OCI-LY3 (cell line): Measurements from ENCODE around the gene HAUS7.
A peak's percentile ranks its signal among the peaks of the same experiment; 100 is the strongest.

ENCODE experiments used
- H2AFZ ChIP-seq: fragments of 200-600, 300-600 bp; shearing (Covaris generic); 2 replicates; pipeline ENCODE4 v1.6.0; 2014; ENCODE audit warnings: antibody characterized with exemption, low read depth, low read length
- H3K27ac ChIP-seq: fragments of 200-600, 300-600 bp; sonication (generic); 2 replicates; pipeline ENCODE4 v1.5.1; 2014; ENCODE audit warnings: mild to moderate bottlenecking, low read length, moderate library complexity, mixed read lengths
- H3K27me3 ChIP-seq: fragments of 200-600, 300-600 bp; sonication (generic); 2 replicates; pipeline ENCODE4 v1.6.1; 2014; ENCODE audit warnings: low read depth, low read length, mixed read lengths
- H3K36me3 ChIP-seq: fragments of 200-600, 300-600 bp; sonication (generic); replicated peaks from 2 replicates; pipeline ENCODE3; 2014; ENCODE audit warnings: low read depth, low read length, mixed read lengths
- H3K4me1 ChIP-seq: fragments of 300-600, 200-600 bp; sonication (generic); 2 replicates; pipeline ENCODE4 v1.6.1; 2014; ENCODE audit warnings: low read length, mixed read lengths
- H3K4me2 ChIP-seq: fragments of 200-600, 300-600 bp; sonication (generic); 2 replicates; pipeline ENCODE4 v1.6.1; 2014; ENCODE audit warnings: low read length, mixed read lengths
- H3K4me3 ChIP-seq: fragments of 300-600, 200-600 bp; sonication (generic); 2 replicates; pipeline ENCODE4 v1.5.1; 2014; ENCODE audit warnings: antibody characterized with exemption, mild to moderate bottlenecking, low read length, moderate library complexity
- H3K79me2 ChIP-seq: fragments of 300-600, 200-600 bp; shearing (Covaris generic); 2 replicates; pipeline ENCODE4 v1.6.1; 2014; ENCODE audit warnings: mild to moderate bottlenecking, low read length, mixed read lengths
- H3K9ac ChIP-seq: fragments of 300-600, 200-600 bp; shearing (Covaris generic); 2 replicates; pipeline ENCODE4 v1.6.0; 2014; ENCODE audit warnings: mild to moderate bottlenecking, low read length, moderate library complexity
- H3K9me3 ChIP-seq: fragments of 200-600, 300-600 bp; shearing (Covaris generic); 2 replicates; pipeline ENCODE4 v1.6.1; 2014; ENCODE audit warnings: low read length, mixed read lengths; ENCODE audit not compliant: insufficient read depth
- H4K20me1 ChIP-seq: fragments of 200-600, 300-600 bp; sonication (generic); 2 replicates; pipeline ENCODE4 v1.6.1; 2016; ENCODE audit warnings: low read length, mixed read lengths; ENCODE audit not compliant: insufficient read depth
- EZH2phosphoT487 ChIP-seq: fragments of 200-600 bp; shearing (Covaris generic); IDR thresholded peaks from 2 replicates; pipeline ENCODE4 v1.6.1; 2018; ENCODE audit warnings: antibody characterized with exemption, mixed run types, low read depth
- TF ChIP-seq, protein P1 (sequence below): fragments of 200-600, 300-600 bp; sonication (generic); IDR thresholded peaks from 2 replicates; pipeline ENCODE4 v1.5.1; 2014; ENCODE audit warnings: antibody characterized with exemption, low read length, low read depth

Gene HAUS7

DNA sequence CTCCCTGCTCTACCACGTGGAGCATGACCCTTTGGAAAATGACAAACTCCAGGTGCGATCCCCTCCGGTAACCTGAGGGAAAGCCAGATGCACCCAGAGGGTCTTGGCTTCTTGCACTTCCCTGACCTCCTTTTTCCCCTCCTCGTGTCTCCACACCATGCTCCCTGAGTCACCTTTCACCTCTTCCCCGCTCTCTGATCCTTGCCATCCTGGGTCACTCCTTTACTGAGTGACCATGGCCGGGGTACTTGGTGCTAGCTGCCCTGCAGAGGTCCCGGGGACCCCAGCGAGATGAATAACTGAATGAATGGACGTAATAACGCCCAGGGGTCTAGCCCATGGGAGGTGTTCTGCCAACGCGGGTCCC lies 59.5 kb downstream of the HAUS7 start:
- peak overlapping the region; percentile 99 for H3K4me2 ChIP-seq
- H3K27me3 ChIP-seq: no peaks in the 10 kb centered on the region
- H3K27ac ChIP-seq: no peak overlapping the region
- H3K36me3 ChIP-seq: no peaks in the 10 kb centered on the region
- TF ChIP-seq EZH2phosphoT487: no peak
- TF ChIP-seq, protein P1, sequence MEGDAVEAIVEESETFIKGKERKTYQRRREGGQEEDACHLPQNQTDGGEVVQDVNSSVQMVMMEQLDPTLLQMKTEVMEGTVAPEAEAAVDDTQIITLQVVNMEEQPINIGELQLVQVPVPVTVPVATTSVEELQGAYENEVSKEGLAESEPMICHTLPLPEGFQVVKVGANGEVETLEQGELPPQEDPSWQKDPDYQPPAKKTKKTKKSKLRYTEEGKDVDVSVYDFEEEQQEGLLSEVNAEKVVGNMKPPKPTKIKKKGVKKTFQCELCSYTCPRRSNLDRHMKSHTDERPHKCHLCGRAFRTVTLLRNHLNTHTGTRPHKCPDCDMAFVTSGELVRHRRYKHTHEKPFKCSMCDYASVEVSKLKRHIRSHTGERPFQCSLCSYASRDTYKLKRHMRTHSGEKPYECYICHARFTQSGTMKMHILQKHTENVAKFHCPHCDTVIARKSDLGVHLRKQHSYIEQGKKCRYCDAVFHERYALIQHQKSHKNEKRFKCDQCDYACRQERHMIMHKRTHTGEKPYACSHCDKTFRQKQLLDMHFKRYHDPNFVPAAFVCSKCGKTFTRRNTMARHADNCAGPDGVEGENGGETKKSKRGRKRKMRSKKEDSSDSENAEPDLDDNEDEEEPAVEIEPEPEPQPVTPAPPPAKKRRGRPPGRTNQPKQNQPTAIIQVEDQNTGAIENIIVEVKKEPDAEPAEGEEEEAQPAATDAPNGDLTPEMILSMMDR: no peak
- peak overlapping the region; percentile 98 for H3K4me3 ChIP-seq
- H3K4me1 ChIP-seq: peaks cover 15% of the 10 kb centered on the region
- no peaks in the 10 kb centered on the region for H4K20me1 ChIP-seq
- H3K9me3 ChIP-seq: no peaks in the 10 kb centered on the region
- H2AFZ ChIP-seq: peak overlapping the region; percentile 82
- peak overlapping the region; percentile 81; the same call in 1 of the 2 replicates for H3K9ac ChIP-seq
- peaks cover 7% of the 10 kb centered on the region; the same call in 1 of the 2 replicates for H3K79me2 ChIP-seq

DNA sequence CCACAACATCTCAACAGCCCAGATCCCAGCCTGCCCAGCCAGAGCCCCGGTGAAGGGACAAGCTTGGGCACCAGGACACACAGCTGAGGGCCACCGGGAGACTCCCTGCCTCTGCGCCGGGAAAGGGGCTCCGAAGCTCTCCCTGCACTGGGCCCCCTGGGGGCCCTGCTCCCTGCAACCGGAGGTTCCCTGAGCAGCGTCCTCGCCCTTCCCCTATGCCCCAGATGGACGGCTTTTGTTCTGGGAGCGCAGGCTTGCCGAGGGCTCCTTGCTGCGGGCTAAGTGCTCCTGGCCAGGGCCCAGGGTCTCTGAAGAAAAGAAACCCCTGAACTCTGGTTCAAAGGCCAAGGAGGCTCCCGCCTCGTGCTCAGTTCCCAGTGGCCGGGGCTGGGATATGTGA lies 60.0 kb downstream of the HAUS7 start:
- TF ChIP-seq EZH2phosphoT487: no peak
- TF ChIP-seq, protein P1: no peak
- Histone ChIP-seq H3K79me2 (peaks cover 7% of the 10 kb centered on the region; the same call in 1 of the 2 replicates), H3K9ac (no peak overlapping the region), H3K9me3 (no peaks in the 10 kb centered on the region), H3K4me2 (no peak overlapping the region), H3K4me3 (no peak overlapping the region), H3K27ac (no peak overlapping the region), H4K20me1 (no peaks in the 10 kb centered on the region), H2AFZ (no peak overlapping the region), H3K4me1 (peaks cover 15% of the 10 kb centered on the region), H3K36me3 (no peaks in the 10 kb centered on the region), H3K27me3 (no peaks in the 10 kb centered on the region)

DNA sequence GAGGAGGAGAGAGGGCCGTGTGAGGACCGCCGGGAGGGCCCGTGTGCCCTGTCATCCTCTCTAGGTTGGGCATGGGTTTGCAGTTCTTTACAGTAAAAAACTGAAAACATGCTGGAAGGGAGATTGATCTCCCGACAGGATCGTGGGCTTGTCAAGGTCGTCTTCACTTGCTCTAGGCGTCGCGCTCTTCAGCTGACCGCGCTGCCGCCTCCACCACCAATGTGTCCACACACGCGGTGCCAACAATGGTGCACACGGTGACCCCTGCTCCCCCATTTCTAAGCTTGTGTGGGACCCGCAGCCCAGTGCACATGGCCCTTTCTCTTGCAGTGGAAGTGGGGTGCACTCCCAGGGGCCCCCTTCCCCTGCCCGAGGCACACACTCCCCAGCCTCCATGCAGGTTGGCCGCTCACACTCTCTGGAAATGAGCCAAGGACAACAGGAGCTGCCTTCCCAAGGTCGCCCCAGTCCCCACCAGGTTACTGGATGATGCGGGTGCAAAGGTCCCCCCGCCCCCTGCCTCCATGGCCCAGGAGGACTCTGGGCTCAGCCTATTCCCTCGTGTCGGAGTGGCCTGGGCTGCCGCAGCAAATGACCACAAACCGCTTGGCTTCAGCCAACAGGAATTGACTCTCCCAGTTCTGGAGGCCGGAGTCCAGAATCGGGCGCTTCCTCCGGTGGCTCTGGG lies 60.8 kb downstream of the HAUS7 start:
- no peak overlapping the region for H3K27ac ChIP-seq
- H3K9me3 ChIP-seq: no peaks in the 10 kb centered on the region
- no peak overlapping the region for H3K4me2 ChIP-seq
- H3K36me3 ChIP-seq: no peaks in the 10 kb centered on the region
- no peaks in the 10 kb centered on the region for H4K20me1 ChIP-seq
- TF ChIP-seq EZH2phosphoT487: no peak
- TF ChIP-seq, protein P1: no peak
- no peaks in the 10 kb centered on the region for H3K27me3 ChIP-seq
- H3K4me1 ChIP-seq: peaks cover 15% of the 10 kb centered on the region
- no peak overlapping the region for H2AFZ ChIP-seq
- H3K4me3 ChIP-seq: no peak overlapping the region
- peaks cover 7% of the 10 kb centered on the region; the same call in 1 of the 2 replicates for H3K79me2 ChIP-seq
- H3K9ac ChIP-seq: no peak overlapping the region

DNA sequence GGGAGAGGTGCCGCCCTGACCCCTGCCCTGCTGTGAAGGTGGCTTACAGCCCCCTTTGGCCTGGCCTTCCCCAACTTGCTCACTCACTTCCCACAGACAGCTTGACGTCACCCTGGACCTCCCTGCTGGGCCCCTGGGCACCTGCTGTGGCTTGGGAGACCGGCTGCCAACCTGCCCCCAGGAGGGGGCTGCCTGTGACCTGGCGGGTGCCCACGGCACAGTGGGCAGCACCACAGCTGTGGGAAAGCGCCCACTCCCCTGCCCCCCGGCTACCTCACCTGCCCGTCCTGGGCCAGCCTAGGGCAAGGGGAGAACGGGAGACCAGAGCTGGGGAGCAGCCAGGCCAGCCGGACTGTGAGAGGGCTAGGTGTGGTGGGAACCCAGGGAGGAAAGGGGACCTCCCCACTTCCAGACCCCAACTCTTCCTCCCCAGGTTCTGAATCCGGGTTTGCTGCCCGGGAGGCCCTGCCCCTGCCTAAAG lies 61.5 kb downstream of the HAUS7 start:
- H2AFZ ChIP-seq: no peak overlapping the region
- no peaks in the 10 kb centered on the region for H3K36me3 ChIP-seq
- peaks cover 15% of the 10 kb centered on the region for H3K4me1 ChIP-seq
- H3K4me3 ChIP-seq: no peak overlapping the region
- no peak overlapping the region for H3K4me2 ChIP-seq
- no peaks in the 10 kb centered on the region for H4K20me1 ChIP-seq
- no peak for TF ChIP-seq EZH2phosphoT487
- TF ChIP-seq, protein P1: no peak
- H3K27ac ChIP-seq: no peak overlapping the region
- no peaks in the 10 kb centered on the region for H3K27me3 ChIP-seq
- peaks cover 7% of the 10 kb centered on the region; the same call in 1 of the 2 replicates for H3K79me2 ChIP-seq
- H3K9me3 ChIP-seq: no peaks in the 10 kb centered on the region
- no peak overlapping the region for H3K9ac ChIP-seq
